WTC11 (cell line): Measurements from ENCODE around the gene ALDH9A1. TPM values are rescaled to one million over a fixed set of nuclear protein-coding genes. Genes with fewer than 3 reads are reported as not detected.

Experiments used
- ATAC-seq: fragments of 200-7000 bp; cut with Tn5 transposase; 2 replicates; pipeline ENCODE4 v1.10.0; 2021; ENCODE audit warnings: mild to moderate bottlenecking, moderate library complexity
- CTCF ChIA-PET: fragments of 300-600 bp; sonication (Branson Sonifier 250); formaldehyde crosslinking; loops from one replicate; lab custom pipeline; 2021; ENCODE audit warnings: antibody characterized with exemption; lab: Charles Lee
- POLR2A ChIA-PET: fragments of 350-600 bp; sonication (Branson Sonifier 250); formaldehyde crosslinking; loops from one replicate; lab custom pipeline; 2021; ENCODE audit warnings: antibody characterized with exemption; lab: Charles Lee
- DNase-seq: peaks from one replicate; pipeline ENCODE4 v3.0.0; 2021; ENCODE audit warnings: low spot score
- H3K27ac Mint-ChIP-seq: 2 replicates; pipeline ENCODE4 v1.8.0; 2021; ENCODE audit warnings: mixed read lengths
- H3K27me3 Mint-ChIP-seq: 2 replicates; pipeline ENCODE4 v1.8.0; 2021; ENCODE audit warnings: low read depth, mild to moderate bottlenecking, moderate library complexity, mixed read lengths
- H3K36me3 Mint-ChIP-seq: 2 replicates; pipeline ENCODE4 v1.8.0; 2021; ENCODE audit warnings: mixed read lengths
- H3K4me1 Mint-ChIP-seq: 2 replicates; pipeline ENCODE4 v1.8.0; 2022; ENCODE audit warnings: mixed read lengths
- H3K4me3 Mint-ChIP-seq: 2 replicates; pipeline ENCODE4 v1.8.0; 2021; ENCODE audit warnings: mild to moderate bottlenecking, moderate library complexity, mixed read lengths
- H3K9me3 Mint-ChIP-seq: 2 replicates; pipeline ENCODE4 v1.8.0; 2021; ENCODE audit warnings: mixed read lengths
- ATF6 ChIP-seq: sonication (generic); formaldehyde crosslinking; IDR thresholded peaks from 2 replicates; pipeline ENCODE4 v1.8.1; 2023; ENCODE audit warnings: mild to moderate bottlenecking, missing genetic modification reagents
- E2F5 ChIP-seq: sonication (generic); formaldehyde crosslinking; IDR thresholded peaks from 2 replicates; pipeline ENCODE4 v1.8.1; 2022; ENCODE audit warnings: mild to moderate bottlenecking, moderate library complexity, missing genetic modification reagents
- FOXP1 ChIP-seq: sonication (generic); formaldehyde crosslinking; IDR thresholded peaks from 2 replicates; pipeline ENCODE4 v1.8.0; 2022; ENCODE audit warnings: missing genetic modification reagents, mild to moderate bottlenecking, moderate library complexity, borderline replicate concordance
- HMGA2 ChIP-seq: fragments of 250-450 bp; sonication (Bioruptor Pico); IDR thresholded peaks from 2 replicates; pipeline ENCODE4 v1.4.0; 2021; ENCODE audit warnings: mild to moderate bottlenecking, moderate library complexity
- KAT7 ChIP-seq: sonication (generic); formaldehyde crosslinking; IDR thresholded peaks from 2 replicates; pipeline ENCODE4 v1.8.1; 2023; ENCODE audit warnings: missing genetic modification reagents, mild to moderate bottlenecking, borderline replicate concordance
- MYBL2 ChIP-seq: sonication (generic); formaldehyde crosslinking; IDR thresholded peaks from 2 replicates; pipeline ENCODE4 v1.8.1; 2023; ENCODE audit warnings: mild to moderate bottlenecking, moderate library complexity, missing genetic modification reagents
- NR1H2 ChIP-seq: sonication (generic); formaldehyde crosslinking; IDR thresholded peaks from 2 replicates; pipeline ENCODE4 v1.9.0; 2021; ENCODE audit warnings: mild to moderate bottlenecking, moderate library complexity, missing genetic modification reagents
- RELA ChIP-seq: sonication (generic); formaldehyde crosslinking; IDR thresholded peaks from 2 replicates; pipeline ENCODE4 v1.8.1; 2022; ENCODE audit warnings: missing genetic modification reagents, mild to moderate bottlenecking, borderline replicate concordance
- RORB ChIP-seq: fragments of 250-450 bp; sonication (Bioruptor Pico); IDR thresholded peaks from 2 replicates; pipeline ENCODE4 v1.9.0; 2021; ENCODE audit warnings: mild to moderate bottlenecking
- ZNF232 ChIP-seq: sonication (generic); formaldehyde crosslinking; IDR thresholded peaks from 2 replicates; pipeline ENCODE4 v1.8.0; 2022; ENCODE audit warnings: mild to moderate bottlenecking, missing genetic modification reagents
- ZNF317 ChIP-seq: sonication (generic); formaldehyde crosslinking; IDR thresholded peaks from 2 replicates; pipeline ENCODE4 v1.8.1; 2023; ENCODE audit warnings: low read depth, mild to moderate bottlenecking, moderate library complexity, missing genetic modification reagents, borderline replicate concordance
- total RNA-seq: library from RNA; stranded (reverse); gene quantifications from 3 replicates; pipeline ENCODE4 v1.2.3, GENCODE V29; 2021
- TF ChIP-seq, protein P1 (sequence below): fragments of 250-450 bp; sonication (Bioruptor Pico); IDR thresholded peaks from 2 replicates; pipeline ENCODE4 v1.9.0; 2021; ENCODE audit warnings: mild to moderate bottlenecking, borderline replicate concordance
- TF ChIP-seq, protein P2 (sequence below): sonication (generic); formaldehyde crosslinking; IDR thresholded peaks from 2 replicates; pipeline ENCODE4 v1.8.1; 2022; ENCODE audit warnings: low read depth, mild to moderate bottlenecking, moderate library complexity, missing genetic modification reagents, borderline replicate concordance

ALDH9A1 gene
- total RNA-seq, 1 experiment from 2014 or later: 51.9 TPM

DNA sequence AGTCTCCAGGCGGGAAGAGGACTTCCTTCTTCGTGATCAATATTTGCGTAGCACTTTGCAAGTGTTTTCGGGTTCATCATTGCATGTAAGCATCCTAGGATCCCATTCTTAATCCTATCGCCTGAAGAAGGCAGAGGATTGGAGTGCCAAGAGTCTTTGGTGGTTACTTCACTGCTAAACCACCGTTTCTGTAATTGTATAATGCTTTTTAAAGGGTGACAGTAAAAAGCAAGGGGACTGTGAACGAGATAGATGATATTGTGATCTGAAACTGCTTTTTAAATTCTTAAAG lies 345 bp upstream of the ALDH9A1 start (continued):
- no peak for TF ChIP-seq E2F5
- no peak for TF ChIP-seq RORB (CRISPR knock-in tag)
- TF ChIP-seq ATF6 (CRISPR knock-in tag): no peak
- no peak for TF ChIP-seq NR1H2 (CRISPR knock-in tag)
- TF ChIP-seq, all 79 proteins: peak for 0

DNA sequence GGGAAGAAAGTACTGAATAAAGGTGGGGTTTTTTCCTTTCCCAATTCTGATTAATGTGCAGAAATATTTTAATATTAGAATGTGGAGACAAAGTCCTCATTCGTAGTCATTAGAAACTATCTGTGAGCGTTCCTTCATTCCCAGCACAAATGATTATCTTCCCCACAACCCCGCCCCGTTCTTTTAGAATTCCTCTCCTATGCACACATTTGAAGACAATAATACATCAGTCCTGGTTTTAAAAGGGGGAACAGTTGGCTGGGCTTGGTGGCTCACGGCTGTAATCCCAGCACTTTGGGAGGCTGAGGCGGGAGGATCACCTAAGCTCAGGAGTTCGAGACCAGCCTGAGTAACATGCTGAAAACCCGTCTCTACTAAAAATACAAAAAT lies 876 bp downstream of the ALDH9A1 start:
- peaks cover 14% of the 10 kb centered on the region for H3K4me1 Mint-ChIP-seq

GRCh38 chr1:165696625-165697100 lies 1.7 kb downstream of the ALDH9A1 start:
- Mint-ChIP-seq H3K27ac (no peak overlapping the region), H3K27me3 (no peaks in the 10 kb centered on the region), H3K9me3 (peaks cover 7% of the 10 kb centered on the region), H3K36me3 (peaks cover 24% of the 10 kb centered on the region), H3K4me1 (peaks cover 14% of the 10 kb centered on the region), H3K4me3 (peak overlapping the region; percentile 93)
- no peak for ATAC-seq
- DNase-seq: no peak
- POLR2A ChIA-PET: no interaction called here
- TF ChIP-seq ZNF317 (no peak), KAT7 (CRISPR knock-in tag) (no peak), RELA (CRISPR knock-in tag) (no peak), FOXP1 (CRISPR knock-in tag) (no peak), HMGA2 (no peak), MYBL2 (CRISPR knock-in tag) (no peak)
- TF ChIP-seq, protein P1, sequence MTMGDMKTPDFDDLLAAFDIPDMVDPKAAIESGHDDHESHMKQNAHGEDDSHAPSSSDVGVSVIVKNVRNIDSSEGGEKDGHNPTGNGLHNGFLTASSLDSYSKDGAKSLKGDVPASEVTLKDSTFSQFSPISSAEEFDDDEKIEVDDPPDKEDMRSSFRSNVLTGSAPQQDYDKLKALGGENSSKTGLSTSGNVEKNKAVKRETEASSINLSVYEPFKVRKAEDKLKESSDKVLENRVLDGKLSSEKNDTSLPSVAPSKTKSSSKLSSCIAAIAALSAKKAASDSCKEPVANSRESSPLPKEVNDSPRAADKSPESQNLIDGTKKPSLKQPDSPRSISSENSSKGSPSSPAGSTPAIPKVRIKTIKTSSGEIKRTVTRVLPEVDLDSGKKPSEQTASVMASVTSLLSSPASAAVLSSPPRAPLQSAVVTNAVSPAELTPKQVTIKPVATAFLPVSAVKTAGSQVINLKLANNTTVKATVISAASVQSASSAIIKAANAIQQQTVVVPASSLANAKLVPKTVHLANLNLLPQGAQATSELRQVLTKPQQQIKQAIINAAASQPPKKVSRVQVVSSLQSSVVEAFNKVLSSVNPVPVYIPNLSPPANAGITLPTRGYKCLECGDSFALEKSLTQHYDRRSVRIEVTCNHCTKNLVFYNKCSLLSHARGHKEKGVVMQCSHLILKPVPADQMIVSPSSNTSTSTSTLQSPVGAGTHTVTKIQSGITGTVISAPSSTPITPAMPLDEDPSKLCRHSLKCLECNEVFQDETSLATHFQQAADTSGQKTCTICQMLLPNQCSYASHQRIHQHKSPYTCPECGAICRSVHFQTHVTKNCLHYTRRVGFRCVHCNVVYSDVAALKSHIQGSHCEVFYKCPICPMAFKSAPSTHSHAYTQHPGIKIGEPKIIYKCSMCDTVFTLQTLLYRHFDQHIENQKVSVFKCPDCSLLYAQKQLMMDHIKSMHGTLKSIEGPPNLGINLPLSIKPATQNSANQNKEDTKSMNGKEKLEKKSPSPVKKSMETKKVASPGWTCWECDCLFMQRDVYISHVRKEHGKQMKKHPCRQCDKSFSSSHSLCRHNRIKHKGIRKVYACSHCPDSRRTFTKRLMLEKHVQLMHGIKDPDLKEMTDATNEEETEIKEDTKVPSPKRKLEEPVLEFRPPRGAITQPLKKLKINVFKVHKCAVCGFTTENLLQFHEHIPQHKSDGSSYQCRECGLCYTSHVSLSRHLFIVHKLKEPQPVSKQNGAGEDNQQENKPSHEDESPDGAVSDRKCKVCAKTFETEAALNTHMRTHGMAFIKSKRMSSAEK (CRISPR knock-in tag): no peak
- CTCF ChIA-PET: interaction anchor here (1.2 to 2.0 kb wide), 3 partner anchors 11 to 304 kb away, joined by 3 to 9 read pairs (median 5); no protein-coding TSS in a partner anchor

More for the DNA sequence above, 876 bp downstream of the ALDH9A1 start:
- ChIA-PET CTCF (interaction anchor here (0.7 to 2.4 kb wide), 24 partner anchors 10 to 568 kb away, joined by 3 to 15 read pairs (median 5); partner anchors contain the start of gene TMCO1), POLR2A (interaction anchor here (0.9 to 1.7 kb wide), 2 partner anchors 11 to 1142 kb away, joined by 3 to 4 read pairs; partner anchors contain the start of gene POGK)
- H3K9me3 Mint-ChIP-seq: no peaks in the 10 kb centered on the region
- ATAC-seq: no peak
- DNase-seq: no peak
- peak overlapping the region; percentile 95; the same call in 1 of the 2 replicates for H3K27ac Mint-ChIP-seq
- no peaks in the 10 kb centered on the region for H3K27me3 Mint-ChIP-seq
- TF ChIP-seq, protein P2, sequence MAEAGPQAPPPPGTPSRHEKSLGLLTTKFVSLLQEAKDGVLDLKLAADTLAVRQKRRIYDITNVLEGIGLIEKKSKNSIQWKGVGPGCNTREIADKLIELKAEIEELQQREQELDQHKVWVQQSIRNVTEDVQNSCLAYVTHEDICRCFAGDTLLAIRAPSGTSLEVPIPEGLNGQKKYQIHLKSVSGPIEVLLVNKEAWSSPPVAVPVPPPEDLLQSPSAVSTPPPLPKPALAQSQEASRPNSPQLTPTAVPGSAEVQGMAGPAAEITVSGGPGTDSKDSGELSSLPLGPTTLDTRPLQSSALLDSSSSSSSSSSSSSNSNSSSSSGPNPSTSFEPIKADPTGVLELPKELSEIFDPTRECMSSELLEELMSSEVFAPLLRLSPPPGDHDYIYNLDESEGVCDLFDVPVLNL: no peak
- no peak for TF ChIP-seq ZNF232 (CRISPR knock-in tag)
- peak overlapping the region; percentile 93 for H3K4me3 Mint-ChIP-seq
- peaks cover 16% of the 10 kb centered on the region for H3K36me3 Mint-ChIP-seq
